GM19240 (cell line): ENCODE measurements around the gene PSENEN.
"Not testable (repeated sequence)": the region's sequence is repeated elsewhere in the genome, so short reads cannot be mapped to it uniquely, and the experiment has no call there.

Experiments
- DNase-seq: peaks from one replicate; pipeline ENCODE4 v3.0.0; 2011; ENCODE audit warnings: low spot score; ENCODE audit not compliant: insufficient read length

Gene PSENEN

GRCh38 chr19:35718345-35719041, 27.0 kb upstream of the PSENEN start:
- DNase-seq: peak; percentile 60

GRCh38 chr19:35719402-35720162, 25.9 kb upstream of the PSENEN start:
- no peak for DNase-seq

DNA sequence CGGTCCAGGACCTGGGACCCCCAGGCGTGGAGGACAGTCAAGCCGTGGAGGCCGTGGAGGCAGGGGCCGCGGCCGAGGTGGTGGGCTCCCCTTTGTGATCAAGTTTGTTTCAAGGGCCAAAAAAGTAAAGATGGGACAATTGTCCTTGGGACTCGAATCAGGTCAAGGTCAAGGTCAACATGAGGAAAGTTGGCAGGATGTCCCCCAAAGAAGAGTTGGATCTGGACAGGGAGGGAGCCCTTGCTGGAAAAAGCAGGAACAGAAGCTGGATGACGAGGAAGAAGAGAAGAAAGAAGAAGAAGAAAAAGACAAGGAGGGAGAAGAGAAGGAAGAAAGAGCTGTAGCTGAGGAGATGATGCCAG, 25.3 kb upstream of the PSENEN start:
- no peak for DNase-seq

DNA sequence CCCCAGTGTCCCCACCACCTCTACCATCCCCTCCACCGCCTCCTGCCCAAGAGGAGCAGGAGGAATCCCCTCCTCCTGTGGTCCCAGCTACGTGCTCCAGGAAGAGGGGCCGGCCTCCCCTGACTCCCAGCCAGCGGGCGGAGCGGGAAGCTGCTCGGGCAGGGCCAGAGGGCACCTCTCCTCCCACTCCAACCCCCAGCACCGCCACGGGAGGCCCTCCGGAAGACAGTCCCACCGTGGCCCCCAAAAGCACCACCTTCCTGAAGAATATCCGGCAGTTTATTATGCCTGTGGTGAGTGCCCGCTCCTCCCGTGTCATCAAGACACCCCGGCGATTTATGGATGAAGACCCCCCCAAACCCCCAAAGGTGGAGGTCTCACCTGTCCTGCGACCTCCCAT, 24.8 kb upstream of the PSENEN start:
- no peak for DNase-seq

- DNase-seq: no peak
Observed at GRCh38 chr19:35721374-35721773, 24.1 kb upstream of the PSENEN start.

DNA sequence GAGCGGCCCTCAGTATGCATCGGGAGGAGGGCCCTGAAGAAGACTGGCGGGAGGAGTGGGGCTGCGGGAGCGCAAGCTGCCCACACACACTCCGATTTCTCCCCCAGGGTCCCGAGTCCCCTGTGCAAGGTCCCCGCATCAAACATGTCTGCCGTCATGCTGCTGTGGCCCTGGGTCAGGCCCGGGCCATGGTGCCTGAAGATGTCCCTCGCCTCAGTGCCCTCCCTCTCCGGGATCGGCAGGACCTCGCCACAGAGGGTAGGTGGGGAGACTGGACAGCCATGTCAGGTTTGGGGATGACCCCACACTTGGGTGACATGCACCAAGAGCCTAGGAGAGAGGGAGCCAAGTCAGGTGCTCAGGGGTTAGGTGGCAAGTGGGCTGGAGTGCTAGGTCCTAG, 23.0 kb upstream of the PSENEN start:
- DNase-seq: no peak

GRCh38 chr19:35722897-35723296, 22.6 kb upstream of the PSENEN start:
- no peak for DNase-seq

GRCh38 chr19:35723671-35724070, 21.8 kb upstream of the PSENEN start:
- DNase-seq: no peak

GRCh38 chr19:35724132-35724531, 21.3 kb upstream of the PSENEN start:
- DNase-seq: not testable (repeated sequence)

DNA sequence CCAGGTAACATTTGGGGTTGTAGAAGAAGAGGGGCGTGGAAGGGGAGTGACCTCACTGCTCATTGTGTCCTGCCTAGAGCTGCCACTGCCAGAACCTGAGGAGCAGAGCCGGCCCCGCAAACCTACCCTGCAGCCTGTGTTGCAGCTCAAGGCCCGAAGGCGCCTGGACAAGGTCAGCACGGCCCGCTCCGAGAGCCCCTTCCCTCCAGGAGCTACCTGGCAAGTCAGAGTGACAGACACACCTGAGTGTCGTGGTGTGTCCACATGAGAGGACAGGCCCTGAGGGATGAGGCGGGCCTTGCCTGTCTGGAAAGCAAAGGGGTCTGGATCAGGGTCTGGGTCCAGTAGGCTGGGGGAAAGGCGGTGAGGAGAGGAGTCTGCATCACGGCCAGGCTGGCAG, 20.9 kb upstream of the PSENEN start:
- no peak for DNase-seq

GRCh38 chr19:35725216-35725861, 20.1 kb upstream of the PSENEN start:
- DNase-seq: no peak

DNA sequence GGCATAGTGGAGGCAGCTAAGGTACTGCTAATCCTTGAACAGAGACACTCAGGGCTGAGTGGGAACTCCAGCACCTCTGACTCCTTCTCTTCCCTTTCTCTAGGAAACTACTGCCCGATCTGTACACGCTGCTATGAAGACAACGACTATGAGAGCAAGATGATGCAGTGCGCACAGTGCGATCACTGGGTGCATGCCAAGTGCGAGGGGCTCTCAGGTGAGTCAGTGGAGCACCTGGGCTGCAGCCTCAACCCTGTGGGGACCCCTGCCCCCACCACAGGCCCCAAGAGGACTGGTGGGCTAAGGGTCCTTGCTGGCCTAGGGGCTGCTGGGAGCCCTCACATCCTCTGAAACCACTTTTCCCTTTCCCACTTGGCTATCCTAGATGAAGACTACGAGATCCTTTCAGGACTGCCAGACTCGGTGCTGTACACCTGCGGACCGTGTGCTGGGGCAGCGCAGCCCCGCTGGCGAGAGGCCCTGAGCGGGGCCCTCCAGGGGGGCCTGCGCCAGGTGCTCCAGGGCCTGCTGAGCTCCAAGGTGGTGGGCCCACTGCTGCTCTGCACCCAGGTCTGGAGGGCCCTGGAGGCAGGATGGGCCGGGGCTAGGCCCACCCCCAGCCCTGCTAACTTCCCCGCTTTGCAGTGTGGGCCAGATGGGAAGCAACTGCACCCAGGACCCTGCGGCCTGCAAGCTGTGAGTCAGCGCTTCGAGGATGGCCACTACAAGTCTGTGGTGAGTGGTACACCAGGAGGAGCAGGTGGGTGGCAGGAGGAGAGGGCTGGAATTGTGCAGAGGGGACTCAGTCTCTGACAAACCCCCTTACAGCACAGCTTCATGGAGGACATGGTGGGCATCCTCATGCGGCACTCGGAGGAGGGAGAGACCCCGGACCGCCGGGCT, 18.1 kb upstream of the PSENEN start:
- no peak for DNase-seq

GRCh38 chr19:35727956-35728706, 17.3 kb upstream of the PSENEN start:
- DNase-seq: no peak

DNA sequence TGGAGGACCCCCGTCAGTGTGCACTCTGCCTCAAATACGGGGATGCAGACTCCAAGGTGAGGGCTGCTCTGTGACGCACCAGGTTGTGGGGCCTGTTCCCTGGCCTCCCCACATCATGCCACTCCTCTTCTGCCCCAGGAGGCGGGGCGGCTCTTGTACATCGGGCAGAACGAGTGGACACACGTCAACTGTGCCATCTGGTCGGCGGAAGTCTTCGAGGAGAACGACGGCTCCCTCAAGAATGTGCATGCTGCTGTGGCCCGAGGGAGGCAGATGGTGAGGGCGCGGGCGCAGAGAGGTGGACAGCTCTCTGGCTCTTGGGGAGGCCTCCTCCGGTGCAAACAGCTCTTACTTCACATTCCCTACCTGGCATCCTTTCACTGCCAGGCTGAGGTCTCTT, 16.4 kb upstream of the PSENEN start:
- no peak for DNase-seq

- DNase-seq: no peak
Observed at GRCh38 chr19:35729763-35730162, 15.7 kb upstream of the PSENEN start.

DNA sequence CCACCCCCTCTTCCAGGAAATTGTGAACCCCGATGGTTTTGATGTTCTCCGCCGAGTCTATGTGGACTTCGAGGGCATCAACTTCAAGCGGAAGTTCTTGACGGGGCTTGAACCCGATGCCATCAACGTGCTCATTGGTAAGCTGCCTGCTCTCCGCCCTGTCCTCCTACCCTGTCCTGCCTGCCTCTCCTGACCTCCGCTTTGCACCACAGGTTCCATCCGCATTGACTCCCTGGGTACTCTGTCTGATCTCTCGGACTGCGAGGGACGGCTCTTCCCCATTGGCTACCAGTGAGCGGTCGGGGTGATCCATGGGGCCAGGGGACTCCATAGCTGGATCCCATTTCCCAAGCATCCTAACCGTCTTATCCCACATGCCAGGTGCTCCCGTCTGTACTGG, 15.1 kb upstream of the PSENEN start:
- no peak for DNase-seq

- no peak for DNase-seq
Observed at GRCh38 chr19:35731353-35731752, 14.1 kb upstream of the PSENEN start.

DNA sequence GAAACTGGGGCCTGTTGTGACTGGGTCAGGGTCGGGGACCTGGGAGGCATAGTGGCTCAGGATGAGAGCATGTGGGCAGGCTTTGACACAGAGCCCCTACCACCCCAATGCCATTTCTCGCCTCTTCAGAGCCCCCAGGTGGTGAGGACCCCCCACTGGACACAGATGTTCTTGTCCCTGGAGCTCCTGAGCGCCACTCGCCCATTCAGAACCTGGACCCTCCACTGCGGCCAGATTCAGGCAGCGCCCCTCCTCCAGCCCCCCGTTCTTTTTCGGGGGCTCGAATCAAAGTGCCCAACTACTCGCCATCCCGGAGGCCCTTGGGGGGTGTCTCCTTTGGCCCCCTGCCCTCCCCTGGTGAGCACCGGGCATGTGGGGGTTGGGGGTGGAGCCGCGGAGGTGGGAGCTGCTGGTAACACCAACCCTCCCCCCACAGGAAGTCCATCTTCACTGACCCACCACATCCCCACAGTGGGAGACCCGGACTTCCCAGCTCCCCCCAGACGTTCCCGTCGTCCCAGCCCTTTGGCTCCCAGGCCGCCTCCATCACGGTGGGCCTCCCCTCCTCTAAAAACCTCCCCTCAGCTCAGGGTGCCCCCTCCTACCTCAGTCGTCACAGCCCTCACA, 13.6 kb upstream of the PSENEN start:
- DNase-seq: no peak

DNA sequence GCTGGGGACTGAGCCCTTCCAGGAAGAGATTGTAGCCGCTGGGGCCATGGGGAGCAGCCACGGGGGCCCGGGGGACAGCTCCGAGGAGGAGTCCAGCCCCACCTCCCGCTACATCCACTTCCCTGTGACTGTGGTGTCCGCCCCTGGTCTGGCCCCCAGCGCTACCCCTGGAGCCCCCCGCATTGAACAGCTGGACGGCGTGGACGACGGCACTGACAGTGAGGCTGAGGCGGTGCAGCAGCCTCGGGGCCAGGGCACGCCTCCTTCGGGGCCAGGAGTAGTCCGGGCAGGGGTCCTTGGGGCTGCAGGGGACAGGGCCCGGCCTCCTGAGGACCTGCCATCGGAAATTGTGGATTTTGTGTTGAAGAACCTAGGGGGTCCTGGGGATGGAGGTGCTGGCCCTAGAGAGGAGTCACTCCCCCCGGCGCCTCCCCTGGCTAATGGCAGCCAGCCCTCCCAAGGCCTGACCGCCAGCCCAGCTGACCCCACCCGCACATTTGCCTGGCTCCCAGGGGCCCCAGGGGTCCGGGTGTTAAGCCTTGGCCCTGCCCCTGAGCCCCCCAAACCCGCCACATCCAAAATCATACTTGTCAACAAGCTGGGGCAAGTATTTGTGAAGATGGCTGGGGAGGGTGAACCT, 12.8 kb upstream of the PSENEN start:
- DNase-seq: no peak
